ENCODE measurements around the gene MLH3. TPM values are rescaled to one million over a fixed set of nuclear protein-coding genes. Genes with fewer than 3 reads are reported as not detected.
A peak's percentile ranks its signal among the peaks of the same experiment; 100 is the strongest.

Gene MLH3
- 10 to 100 TPM; 27.2 to 28.2 TPM for total RNA-seq
- long read RNA-seq, donor 1, full-length matches to known transcripts = 1 of 3 reads
- long read RNA-seq, donor 1, partial matches to known transcripts = 1 of 3 reads
- long read RNA-seq, donor 1, other reads (novel, unspliced or antisense) = 1 of 3 reads
- long read RNA-seq, donor 2, partial matches to known transcripts = 15 of 25 reads
- long read RNA-seq, donor 2, other reads (novel, unspliced or antisense) = 7 of 25 reads

DNA sequence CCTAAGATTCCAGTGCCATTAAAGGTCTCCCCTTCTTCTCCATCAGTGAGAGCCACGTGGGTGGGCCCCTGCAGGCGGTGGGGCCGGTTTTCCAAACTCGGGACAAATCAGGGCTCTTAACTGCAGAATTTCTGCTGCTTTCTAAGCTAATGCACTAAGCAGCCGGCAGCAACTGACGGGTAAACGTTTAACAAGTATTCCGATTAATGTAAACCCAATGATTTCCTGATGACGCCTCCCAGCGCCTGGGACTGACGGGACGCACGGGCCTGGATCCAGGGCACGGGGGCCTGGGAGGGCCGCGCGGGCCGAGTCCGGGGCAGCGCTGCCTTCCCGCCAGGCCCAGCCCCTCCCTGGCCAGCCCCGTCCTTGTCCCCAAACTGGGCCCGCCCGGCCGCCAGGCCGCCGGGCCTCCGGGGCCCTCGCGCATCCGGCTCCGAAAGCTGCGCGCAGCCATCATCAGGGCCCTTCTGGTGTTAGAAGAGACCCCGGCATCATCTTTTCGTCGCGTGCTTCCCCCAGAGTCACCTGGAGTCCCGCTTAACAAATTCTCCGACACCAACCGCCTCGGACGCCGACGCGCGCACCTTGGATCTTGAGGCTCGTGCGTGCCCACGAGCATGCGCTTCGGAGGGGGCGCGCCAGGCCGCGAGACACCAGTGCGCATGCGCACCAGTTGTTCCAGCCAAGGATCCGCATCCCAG lies at the start of gene MLH3:
MLH3 (minus strand) TSS at position 616 of the 704 bp plus-strand sequence. CDS start 1,812 bp downstream, outside the sequence.
- peak; percentile 94 for DNase-seq (ENCODE audit: low spot score)
- intact Hi-C loops (cut with DNase I) = no loop called here

DNA sequence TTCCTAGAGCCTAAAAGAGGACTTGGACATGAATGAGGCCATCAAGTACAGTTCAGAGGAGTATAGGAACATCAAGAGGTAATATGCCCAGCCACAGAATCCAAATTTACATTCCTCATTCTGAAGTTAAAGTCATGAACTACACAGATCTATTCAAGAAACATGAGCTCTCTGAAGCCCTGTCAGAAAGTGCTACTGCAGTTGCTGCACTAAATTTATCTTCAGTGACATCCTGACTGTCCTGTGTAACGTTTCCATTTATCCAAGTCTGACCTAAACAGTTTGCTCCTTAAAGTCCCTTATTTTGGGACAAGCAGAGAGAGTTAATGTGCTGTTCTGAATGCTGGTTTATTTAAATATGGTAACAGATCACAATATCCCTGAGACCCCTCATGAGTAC lies 47.4 kb upstream of the MLH3 start:
- intact Hi-C loops (cut with DNase I) = no loop called here
- DNase-seq (ENCODE audit: low spot score) = no peak

DNA sequence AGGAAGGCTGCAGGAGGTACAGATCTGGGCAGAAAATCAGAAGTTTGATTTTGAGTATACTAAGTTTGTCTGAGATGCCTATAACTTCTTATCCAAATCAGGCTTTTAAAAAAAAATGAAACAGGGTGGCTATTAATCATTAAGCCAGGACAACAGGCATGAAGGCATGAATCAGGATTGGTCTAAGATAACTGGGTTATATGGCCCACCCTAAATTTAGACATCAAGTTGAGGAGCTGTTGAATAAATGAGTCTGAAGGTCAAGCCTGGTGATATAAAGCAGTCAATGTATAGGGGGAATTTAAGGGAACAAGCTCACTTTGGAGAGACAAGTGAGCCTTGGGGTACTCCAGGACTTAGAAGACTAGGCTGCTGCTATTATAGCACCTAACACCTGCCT lies 46.9 kb upstream of the MLH3 start:
- intact Hi-C loops (cut with DNase I) = no loop called here

DNA sequence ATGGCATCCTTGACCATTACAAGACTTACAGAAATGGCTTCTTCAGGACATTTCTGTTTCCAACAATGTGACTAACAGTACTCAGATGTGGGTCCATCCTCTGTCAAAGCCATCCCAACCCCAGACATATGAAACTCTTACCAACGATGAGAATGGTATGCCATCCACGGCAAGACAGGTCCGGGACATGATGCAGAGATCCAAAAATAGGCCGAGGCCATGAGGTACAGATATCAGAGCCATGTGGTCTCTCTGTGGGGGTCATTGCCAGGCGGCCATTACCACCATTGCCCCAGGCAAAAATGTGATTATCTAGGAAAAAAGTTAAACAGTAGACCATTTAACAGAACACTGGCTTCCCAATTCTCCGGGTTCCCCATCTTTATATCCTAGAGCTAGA lies 45.7 kb upstream of the MLH3 start:
- intact Hi-C loops (cut with DNase I) = no loop called here
- no peak for DNase-seq (ENCODE audit: low spot score)

More for the DNA sequence above, 46.9 kb upstream of the MLH3 start:
- no peak for DNase-seq (ENCODE audit: low spot score)

DNA sequence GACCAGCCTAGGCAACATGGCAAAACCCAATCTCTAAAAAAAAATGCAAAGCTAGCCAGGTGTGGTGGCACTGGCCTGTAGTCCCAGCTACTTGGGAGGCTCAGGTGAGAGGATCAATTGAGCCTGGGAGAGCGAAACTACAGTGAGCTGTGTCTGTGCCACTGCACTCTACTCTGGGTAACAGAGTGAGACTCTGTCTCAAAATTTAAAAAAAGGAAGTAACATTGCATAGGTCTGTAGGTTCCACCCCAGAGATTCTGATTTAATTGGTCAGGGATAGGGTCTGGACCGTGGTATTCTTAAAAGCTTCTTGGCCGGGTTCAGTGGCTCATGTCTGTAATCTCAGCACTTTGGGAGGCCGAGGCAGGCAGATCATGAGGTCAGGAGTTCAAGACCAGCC lies 44.4 kb upstream of the MLH3 start:
- intact Hi-C loops (cut with DNase I) = no loop called here
- DNase-seq (ENCODE audit: low spot score) = no peak

DNA sequence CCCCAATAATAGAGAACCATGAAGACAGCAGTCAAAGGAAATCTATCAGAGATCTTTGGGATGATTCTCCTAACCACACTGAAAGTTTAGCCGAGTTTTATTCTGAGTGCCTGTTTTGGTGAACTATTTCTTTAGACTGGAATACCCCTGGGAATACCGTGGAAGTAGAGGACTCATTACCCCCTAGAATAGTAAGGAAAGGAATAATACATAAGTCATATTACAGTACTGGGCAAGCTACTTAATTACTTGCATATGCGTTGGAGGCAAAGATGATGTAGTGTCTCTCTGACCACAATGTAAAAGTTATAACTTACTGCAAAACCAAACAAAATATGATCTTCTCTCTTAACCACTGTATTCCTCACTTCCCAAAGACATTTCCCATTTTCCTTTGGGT lies 43.6 kb upstream of the MLH3 start:
- DNase-seq (ENCODE audit: low spot score) = no peak
- intact Hi-C loops (cut with DNase I) = no loop called here

DNA sequence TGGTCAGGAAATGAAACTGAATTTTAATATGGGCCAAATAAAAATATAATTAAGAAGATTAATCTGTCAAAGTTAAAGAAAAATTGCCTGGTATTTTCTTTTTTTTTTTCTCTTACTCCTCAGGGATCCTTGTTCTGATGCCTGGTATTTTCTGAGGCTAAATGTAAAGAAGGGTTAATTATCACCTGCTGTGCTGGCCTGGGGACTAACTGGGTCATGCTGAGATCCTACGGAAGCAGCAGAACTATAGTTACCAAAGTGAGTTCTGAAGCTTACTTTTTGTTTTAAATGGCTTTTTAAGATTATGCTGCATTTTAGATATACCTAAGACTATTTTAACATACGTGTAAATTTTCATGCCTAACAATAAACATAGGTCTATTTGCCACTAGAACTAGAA lies 41.4 kb upstream of the MLH3 start:
- intact Hi-C loops (cut with DNase I) = no loop called here
- no peak for DNase-seq (ENCODE audit: low spot score)

DNA sequence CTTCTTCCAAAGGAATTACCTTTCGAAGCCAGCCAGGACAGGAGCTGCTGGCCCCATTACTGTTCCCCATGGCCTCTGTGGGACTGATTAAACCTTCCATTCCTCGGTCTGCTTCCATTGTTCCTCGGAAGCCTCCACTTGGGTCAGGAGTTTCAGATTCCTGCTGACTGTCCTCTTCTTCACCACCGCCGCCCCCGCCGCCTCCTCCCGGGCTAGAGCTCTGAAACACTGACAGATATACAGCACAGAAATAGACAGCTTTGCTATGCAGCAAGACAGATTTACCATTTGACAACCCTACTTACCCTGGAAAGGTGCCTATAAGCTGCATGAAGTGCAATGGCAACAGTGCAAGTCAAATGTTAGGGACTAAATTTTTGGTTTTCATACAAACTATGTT lies 40.0 kb upstream of the MLH3 start:
- DNase-seq (ENCODE audit: low spot score) = no peak
- intact Hi-C loops (cut with DNase I) = no loop called here

DNA sequence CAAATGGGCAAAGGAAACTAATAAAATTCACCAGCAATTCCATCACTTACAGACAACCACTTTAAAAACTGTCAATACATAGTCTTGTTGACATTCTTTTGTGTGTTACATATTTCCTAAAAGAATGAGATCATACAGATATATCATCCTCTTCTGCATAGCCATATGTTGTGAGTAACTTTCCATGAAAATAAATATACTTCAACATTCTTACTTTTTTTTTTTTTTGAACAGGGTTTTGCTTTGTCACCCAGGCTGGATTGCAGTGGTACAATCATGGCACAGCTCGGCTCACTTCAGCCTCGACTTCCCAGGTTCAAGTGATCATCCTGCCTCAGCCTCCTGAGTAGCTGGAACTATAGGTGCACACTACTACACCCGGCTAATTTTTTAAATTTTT lies 39.1 kb upstream of the MLH3 start:
- intact Hi-C loops (cut with DNase I) = no loop called here

DNA sequence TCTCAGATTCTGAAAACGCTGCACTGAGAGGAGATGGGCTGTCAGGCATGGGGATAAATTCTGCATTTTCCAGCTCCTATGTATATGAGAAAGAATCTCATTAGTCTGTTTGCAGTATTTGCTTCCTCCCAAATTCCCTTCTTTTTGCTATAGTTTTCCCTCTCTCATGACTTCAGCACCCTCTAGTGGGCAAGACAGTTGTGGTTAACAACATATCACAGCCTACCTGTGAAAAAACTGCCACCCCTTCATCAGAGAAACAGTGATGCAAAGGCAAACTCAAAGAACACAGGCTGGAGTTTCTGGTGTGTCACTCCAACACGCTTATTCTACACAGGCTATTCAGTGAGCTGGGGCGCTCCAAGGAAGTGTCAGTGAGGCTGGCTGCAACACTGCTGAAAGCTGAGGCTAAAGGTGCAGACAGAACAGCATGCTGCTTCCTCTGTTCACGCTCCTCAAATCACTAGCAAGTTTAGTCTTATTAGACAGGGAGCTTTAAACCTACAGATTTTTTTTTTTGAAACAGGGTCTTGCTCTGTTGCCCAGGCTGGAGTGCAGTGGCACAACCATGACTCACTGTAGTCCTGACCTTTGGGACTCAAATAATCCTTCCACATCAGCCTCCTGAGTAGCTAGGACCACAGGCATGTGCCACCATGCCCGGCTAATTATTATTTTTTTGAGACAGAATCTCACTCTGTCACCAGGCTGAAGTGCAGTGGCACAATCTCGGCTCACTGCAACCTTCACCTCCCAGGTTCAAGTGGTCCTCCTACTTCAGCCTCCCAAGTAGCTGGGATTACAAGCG lies 37.5 kb upstream of the MLH3 start:
- intact Hi-C loops (cut with DNase I) = loop anchor here in 1 of 2 donors (5.0 kb wide), 1 partner anchor 176 kb away; no protein-coding TSS in a partner anchor
- DNase-seq (ENCODE audit: low spot score) = no peak

More for the DNA sequence above, 39.1 kb upstream of the MLH3 start:
- DNase-seq (ENCODE audit: low spot score) = no peak

DNA sequence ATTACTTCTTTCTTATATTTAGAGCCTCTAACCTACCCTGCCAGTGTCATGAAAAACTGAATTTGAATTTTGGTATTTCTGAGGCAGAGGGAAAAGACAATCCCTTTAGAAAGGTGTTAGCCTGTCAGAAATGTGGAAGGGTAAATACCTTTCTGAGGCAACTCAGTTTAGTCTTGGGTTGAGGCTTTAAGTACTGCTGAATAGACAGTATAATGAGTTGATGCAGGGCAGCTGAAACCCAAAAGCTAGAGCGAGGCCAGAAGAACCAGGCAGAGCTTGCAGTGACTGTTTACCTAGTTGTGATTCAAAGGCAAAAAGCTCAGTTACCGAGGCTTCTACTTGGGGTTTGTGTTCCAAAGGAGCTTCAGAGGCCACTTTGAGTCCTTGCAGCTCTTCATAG lies 36.9 kb upstream of the MLH3 start:
- DNase-seq (ENCODE audit: low spot score) = no peak
- intact Hi-C loops (cut with DNase I) = loop anchor here in 1 of 2 donors (5.0 kb wide), 1 partner anchor 176 kb away; no protein-coding TSS in a partner anchor

DNA sequence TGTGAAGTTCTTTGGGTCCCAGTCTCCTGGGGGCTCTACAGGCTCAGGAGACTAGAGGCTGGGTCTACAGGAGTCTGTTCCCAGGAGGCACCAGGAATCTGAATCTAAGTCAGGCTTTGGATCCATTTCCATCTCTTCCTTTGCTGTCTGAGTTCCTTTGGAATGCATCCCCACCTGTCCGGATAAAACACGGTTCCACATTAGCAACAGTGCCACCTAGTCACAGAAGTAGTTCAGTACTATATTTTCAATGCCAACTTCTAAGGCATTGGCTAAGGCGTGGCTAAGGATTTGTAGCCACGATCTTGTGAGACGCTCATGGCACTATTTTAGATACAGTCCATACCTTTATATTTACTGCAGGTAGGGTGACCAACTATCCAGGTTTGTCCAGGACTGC lies 33.2 kb upstream of the MLH3 start:
- no peak for DNase-seq (ENCODE audit: low spot score)
- intact Hi-C loops (cut with DNase I) = no loop called here

DNA sequence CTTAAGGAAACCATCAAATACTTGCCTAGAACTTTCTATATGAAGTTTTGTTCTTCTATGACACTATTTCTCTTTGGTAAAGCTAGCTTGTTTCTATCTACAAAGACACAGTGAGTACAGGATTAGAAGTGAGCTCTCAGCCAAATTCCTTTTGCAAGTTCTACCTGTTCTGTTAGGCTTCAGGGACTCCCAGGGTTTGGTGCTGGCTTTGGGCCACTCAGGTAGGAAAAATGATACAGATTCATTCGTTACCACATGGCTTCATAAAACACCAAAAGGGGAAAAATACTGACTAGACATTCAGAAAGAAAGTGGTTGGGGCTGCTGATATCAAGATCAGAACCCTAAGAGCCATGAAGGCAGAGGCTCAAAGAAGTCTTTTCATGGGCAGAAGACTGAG lies 32.0 kb upstream of the MLH3 start:
- no peak for DNase-seq (ENCODE audit: low spot score)
- intact Hi-C loops (cut with DNase I) = no loop called here

DNA sequence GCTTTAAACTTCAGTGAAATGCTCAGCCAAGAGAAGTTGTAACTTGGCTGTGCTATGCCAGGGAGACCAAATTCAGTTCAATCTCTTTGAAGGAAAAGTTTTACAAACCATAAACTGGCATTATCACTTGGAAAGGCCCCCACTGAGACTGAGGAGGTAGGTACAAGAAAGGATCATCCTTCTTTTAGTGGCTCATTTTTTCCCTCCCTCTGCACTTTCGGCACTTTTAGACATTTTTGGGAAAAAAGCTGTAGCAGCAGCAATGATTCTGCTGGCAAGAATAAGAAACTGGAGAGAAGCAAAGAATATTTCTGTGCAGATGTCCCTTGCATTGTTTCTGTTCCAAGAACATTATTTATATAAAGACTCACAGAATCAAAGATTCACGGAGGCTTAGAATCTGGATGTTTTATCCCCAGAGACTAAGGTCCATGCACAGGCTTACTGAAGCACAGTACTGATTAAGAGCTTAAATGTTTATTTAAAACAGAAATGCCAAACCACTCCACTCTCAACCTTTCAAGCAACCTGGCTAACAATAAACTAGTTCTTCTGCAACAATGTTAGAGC lies 30.5 kb upstream of the MLH3 start:
- intact Hi-C loops (cut with DNase I) = loop anchor here in 1 of 2 donors (1.0 kb wide), 1 partner anchor 128 kb away; no protein-coding TSS in a partner anchor
- no peak for DNase-seq (ENCODE audit: low spot score)

DNA sequence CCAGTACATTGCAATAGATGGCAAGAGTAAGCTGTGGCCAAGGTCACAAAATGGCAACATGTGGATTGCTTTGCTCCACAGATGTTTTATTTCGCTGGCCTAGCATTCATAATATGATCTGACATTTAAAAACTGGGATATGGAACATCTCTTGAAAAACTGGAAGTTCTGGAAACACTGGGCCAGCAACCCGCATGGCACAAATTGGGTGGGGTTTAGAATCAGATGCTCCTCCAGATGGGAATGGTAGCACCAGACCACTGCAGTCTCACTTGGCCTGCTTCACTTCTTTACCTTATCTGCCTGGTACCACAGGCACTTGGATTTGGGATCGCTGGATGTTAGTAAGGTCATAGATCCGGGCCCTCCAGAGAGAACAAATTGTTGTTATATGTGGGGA lies 28.3 kb upstream of the MLH3 start:
- intact Hi-C loops (cut with DNase I) = no loop called here

DNA sequence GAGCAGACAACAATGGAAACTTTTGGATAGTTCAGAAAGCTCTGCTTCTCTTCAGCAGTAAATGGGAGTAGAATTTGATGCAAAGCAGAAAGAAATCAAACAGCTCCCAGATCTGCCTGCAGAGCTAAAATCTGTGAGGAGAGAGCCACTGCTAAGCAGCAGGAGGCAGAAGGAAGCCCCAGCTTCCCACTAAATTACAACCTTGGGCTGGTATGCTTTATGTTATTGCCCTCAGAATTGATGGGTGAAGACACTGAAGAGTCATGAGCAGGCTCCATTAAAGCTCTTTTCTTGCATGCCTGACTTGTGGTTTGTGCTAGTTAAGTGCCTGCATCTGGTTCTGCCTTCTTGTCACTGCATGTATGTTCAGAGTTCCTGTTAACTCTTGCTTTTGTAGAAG lies 26.5 kb upstream of the MLH3 start:
- intact Hi-C loops (cut with DNase I) = no loop called here
- DNase-seq (ENCODE audit: low spot score) = no peak

More for the DNA sequence above, 28.3 kb upstream of the MLH3 start:
- DNase-seq (ENCODE audit: low spot score) = no peak

DNA sequence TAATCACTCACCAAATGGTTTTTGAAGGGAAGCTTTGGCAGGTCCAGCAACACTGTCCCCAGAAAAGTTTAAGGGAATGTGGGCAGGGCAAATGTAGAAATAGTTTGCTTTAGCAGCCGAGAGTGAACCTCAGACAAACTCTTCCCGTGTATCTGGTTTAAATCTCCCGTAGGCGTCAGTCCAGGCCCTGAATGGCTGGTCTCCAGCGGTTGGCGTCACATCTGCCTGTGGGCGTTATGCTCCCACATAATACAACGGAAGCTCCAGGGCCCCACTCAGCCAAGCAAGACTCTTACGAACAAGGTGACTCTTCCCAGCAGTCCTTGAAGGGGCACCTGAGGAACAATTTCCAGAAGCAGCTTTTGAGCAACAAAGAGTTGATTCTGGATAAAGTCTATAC lies 19.1 kb upstream of the MLH3 start:
- DNase-seq (ENCODE audit: low spot score) = no peak
- intact Hi-C loops (cut with DNase I) = no loop called here

DNA sequence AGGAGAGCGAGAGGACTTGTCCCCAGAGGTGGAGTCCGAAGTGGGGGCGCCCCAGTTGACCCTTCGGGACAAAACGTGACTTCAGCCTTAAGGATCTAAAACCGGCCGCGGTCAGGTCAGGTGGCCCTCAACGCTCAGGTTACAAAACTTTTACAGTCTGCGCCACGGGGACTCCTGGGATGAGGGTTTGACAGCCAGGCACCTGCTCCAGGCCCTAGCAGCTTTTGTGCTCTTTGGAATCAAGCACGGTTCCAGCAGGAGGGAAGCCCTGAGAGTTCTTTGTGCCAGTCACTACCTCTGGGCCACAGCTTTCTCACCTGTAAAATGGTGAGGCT lies 18.5 kb upstream of the MLH3 start:
- intact Hi-C loops (cut with DNase I) = no loop called here
- no peak for DNase-seq (ENCODE audit: low spot score)

DNA sequence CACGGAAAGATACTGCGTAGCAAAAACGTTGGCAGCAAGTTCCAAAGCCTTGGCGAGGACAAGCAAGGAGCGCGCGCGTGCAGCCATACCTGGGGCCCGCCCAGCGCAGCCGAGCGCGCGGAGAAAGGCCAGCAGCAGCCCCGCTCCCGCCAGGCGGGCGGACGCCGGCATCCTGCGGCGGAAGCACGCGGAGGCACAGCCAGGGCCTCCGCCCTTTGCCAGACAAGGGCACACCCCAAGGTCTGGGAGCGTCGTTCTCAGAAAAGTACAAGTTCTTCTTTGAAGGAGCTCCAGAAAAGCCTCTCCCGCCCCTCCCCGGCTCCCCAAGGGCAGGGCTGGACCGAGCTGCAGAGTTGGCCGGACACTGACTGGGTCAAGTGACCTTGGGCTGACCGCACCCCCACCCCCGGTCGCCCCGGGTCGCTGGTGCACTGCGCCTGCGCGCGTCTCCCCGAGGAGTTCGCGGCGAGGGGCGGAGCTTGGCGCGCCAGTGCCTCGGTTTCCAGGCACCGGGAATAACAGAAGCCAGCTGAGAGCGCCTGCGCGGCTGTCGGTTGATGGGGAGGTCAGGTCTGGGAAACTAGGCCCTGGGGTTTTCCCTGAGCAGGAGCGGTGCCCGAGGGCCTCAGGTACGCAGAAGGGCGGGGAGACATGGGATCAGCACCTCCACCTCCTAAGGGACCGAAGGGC lies 18.0 kb upstream of the MLH3 start, which contains the start of gene ZC2HC1C:
ZC2HC1C (plus strand) TSS at position 521 of the 690 bp plus-strand sequence. CDS start 933 bp downstream, outside the sequence.
- DNase-seq (ENCODE audit: low spot score) = peak; percentile 99
- intact Hi-C loops (cut with DNase I) = no loop called here

Measured in posterior vena cava (tissue), 2 donors.